BLaER1 (cell line): ENCODE results near the gene VSTM5.

Source experiments
- H3K27ac ChIP-seq: shearing (Covaris generic); formaldehyde crosslinking; 2 replicates; pipeline ENCODE4 v1.8.1; 2022
- H3K27me3 ChIP-seq: shearing (Covaris generic); formaldehyde crosslinking; 2 replicates; pipeline ENCODE4 v1.8.1; 2022
- H3K36me3 ChIP-seq: shearing (Covaris generic); formaldehyde crosslinking; 2 replicates; pipeline ENCODE4 v1.8.1; 2022
- H3K4me1 ChIP-seq: shearing (Covaris generic); formaldehyde crosslinking; 2 replicates; pipeline ENCODE4 v1.8.1; 2022
- H3K4me2 ChIP-seq: shearing (Covaris generic); formaldehyde crosslinking; 2 replicates; pipeline ENCODE4 v1.8.1; 2022
- H3K4me3 ChIP-seq: shearing (Covaris generic); formaldehyde crosslinking; 2 replicates; pipeline ENCODE4 v1.8.1; 2022
- H3K9ac ChIP-seq: shearing (Covaris generic); formaldehyde crosslinking; 2 replicates; pipeline ENCODE4 v1.8.1; 2022
- H3K9me3 ChIP-seq: shearing (Covaris generic); formaldehyde crosslinking; 2 replicates; pipeline ENCODE4 v1.8.1; 2022
- H4K20me1 ChIP-seq: shearing (Covaris generic); formaldehyde crosslinking; 2 replicates; pipeline ENCODE4 v1.8.1; 2022
- Cebpa-rat ChIP-seq: shearing (Covaris generic); IDR thresholded peaks from 2 replicates; pipeline ENCODE4 v1.8.1; 2022

Gene VSTM5

DNA sequence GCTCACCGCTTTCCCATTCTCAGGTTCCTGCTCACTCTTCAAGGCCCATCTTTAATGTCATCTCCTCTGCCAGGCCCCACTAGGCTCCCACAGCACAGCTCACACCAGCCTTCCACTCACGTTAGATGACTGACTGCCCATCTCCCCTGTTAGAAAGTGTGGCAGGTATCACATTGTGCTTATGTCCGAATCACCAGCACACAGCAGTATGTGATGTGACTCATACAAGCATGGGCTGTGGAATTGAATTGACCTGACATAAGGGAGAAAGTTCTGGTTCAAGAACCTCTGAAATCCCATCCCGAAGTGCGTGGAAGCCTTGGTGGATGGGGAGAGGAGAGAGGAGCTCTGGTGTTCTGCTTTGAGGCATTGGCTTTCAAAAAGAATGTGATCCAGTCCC, 6.5 kb downstream of the VSTM5 start:
- Histone ChIP-seq H3K9ac (no peak overlapping the region), H3K9me3 (no peaks in the 10 kb centered on the region), H3K36me3 (no peaks in the 10 kb centered on the region), H3K4me2 (no peak overlapping the region), H3K27ac (no peak overlapping the region), H4K20me1 (no peaks in the 10 kb centered on the region), H3K4me1 (peaks cover 26% of the 10 kb centered on the region), H3K27me3 (no peaks in the 10 kb centered on the region), H3K4me3 (no peak overlapping the region)
- TF ChIP-seq Cebpa-rat, result no peak

DNA sequence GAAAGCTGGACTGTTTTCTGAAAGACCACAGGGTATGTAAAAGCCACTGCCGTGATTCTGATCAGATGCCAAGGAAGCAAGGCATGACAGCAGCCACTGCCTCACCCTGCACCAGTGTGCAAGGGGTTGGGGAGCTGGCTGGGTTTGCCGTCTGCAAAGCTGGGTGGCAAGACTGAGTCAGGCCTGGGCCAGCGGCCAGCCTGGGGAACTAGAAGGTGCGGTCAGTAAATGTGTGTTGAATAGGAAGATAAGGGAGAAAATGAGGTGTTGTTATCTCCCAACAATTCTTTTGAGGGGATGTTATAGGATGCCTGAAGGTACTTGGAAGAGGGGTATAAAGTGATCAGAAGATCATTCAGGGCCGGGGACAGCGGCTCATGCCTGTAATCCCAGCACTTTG, 8.0 kb downstream of the VSTM5 start:
- Histone ChIP-seq H3K4me3 (no peak overlapping the region), H3K27me3 (no peaks in the 10 kb centered on the region), H3K27ac (no peak overlapping the region), H3K9ac (no peak overlapping the region), H3K9me3 (no peaks in the 10 kb centered on the region), H3K36me3 (no peaks in the 10 kb centered on the region), H3K4me1 (peaks cover 29% of the 10 kb centered on the region), H4K20me1 (no peaks in the 10 kb centered on the region), H3K4me2 (no peak overlapping the region)
- TF ChIP-seq Cebpa-rat, result no peak

DNA sequence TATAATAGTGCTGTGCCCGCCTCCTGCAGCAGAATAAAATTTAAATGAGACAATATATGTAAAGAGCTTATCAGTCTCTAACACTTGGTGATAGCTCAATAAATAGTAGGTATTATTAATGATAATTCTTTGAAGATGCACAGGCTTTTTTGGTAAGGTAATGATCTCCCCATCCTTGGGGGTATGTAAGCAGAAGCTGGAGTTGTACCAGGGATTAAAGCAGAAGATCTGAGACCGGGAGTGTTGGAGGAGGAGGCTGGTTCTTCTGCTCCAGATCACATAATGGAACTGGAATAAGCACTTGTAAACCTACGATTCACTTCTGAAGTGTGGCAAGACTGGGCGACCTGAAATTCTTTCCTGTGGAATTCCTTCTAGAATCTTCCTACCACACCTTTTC, 8.4 kb downstream of the VSTM5 start:
- Histone ChIP-seq H3K4me1 (peaks cover 29% of the 10 kb centered on the region), H4K20me1 (no peaks in the 10 kb centered on the region), H3K27me3 (no peaks in the 10 kb centered on the region), H3K27ac (no peak overlapping the region), H3K9me3 (no peaks in the 10 kb centered on the region), H3K36me3 (no peaks in the 10 kb centered on the region), H3K9ac (no peak overlapping the region), H3K4me3 (no peak overlapping the region), H3K4me2 (no peak overlapping the region)
- TF ChIP-seq Cebpa-rat, result no peak

DNA sequence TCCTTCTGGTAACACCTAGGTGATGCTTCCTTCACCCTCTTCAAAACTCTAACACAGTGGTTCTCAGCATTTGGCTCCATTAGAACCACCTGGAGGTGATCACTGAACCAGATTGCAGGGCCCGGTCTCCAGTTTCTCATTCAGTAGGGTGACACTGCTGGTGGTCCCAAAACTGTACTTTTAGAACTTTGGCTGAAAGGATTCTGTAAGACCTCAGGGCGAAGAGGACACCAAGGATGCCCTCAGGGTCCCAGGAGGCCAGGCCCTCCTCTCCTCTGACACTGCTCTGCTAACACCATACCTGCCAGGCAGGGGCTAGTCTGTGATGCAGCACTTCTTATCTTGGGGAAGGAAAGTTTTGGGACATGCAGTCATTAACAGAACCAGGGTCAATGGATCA, 9.0 kb downstream of the VSTM5 start:
- Histone ChIP-seq H3K4me2 (no peak overlapping the region), H3K27ac (no peak overlapping the region; the same call in 1 of the 2 replicates), H3K4me3 (no peak overlapping the region), H4K20me1 (no peaks in the 10 kb centered on the region), H3K9me3 (no peaks in the 10 kb centered on the region), H3K9ac (no peak overlapping the region), H3K27me3 (no peaks in the 10 kb centered on the region), H3K4me1 (peaks cover 29% of the 10 kb centered on the region), H3K36me3 (no peaks in the 10 kb centered on the region)
- no peak for TF ChIP-seq Cebpa-rat

DNA sequence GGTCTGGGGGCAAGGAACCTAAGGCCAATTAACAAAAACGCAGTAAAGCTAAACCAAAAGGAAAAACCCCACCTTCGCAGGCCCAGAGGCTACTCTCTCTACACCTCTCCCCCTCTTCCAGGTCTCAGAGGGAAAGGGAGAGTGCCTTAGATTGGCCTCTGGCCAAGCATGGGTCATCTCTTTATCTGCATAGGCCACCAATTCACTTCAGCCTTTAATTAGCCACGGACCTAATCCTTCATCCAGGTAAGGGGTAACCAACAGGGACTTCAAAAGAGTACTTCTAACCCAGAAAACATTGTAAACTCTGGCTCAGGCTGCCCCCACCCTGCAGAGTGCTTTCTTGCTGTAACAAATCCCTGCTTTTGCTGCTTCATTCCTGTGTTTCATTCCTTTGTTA, 9.4 kb downstream of the VSTM5 start:
- H3K4me2 ChIP-seq, result peak overlapping the region; percentile 50
- peak overlapping the region; percentile 1; the same call in 1 of the 2 replicates for H3K27ac ChIP-seq
- H3K9ac ChIP-seq, result no peak overlapping the region
- H3K4me3 ChIP-seq, result no peak overlapping the region
- no peak for TF ChIP-seq Cebpa-rat
- H3K9me3 ChIP-seq, result no peaks in the 10 kb centered on the region
- H4K20me1 ChIP-seq, result no peaks in the 10 kb centered on the region
- no peaks in the 10 kb centered on the region for H3K36me3 ChIP-seq
- peaks cover 29% of the 10 kb centered on the region for H3K4me1 ChIP-seq
- H3K27me3 ChIP-seq, result no peaks in the 10 kb centered on the region

DNA sequence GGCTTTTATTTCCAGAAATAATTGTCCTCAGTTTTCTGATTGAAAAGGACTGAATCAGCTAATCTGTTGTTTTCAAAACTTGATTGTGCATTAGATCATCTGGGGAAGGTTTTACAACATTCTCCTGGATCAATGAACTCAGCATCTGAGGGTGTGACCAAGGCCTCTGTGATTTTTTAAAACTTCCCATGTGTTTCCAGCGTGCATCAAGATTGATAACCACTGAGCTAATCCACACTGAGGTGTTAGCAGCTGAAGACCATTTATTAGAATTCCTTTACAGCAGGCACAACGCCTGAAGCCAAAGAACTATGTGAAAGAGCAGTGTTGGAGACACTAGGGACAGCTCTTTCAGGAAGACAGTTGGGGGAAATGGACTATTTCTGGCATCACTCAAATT, 10.2 kb downstream of the VSTM5 start:
- no peak overlapping the region for H3K4me3 ChIP-seq
- peaks cover 29% of the 10 kb centered on the region for H3K4me1 ChIP-seq
- no peaks in the 10 kb centered on the region for H3K9me3 ChIP-seq
- H3K36me3 ChIP-seq, result no peaks in the 10 kb centered on the region
- H4K20me1 ChIP-seq, result no peaks in the 10 kb centered on the region
- peak overlapping the region; percentile 1; the same call in 1 of the 2 replicates for H3K27ac ChIP-seq
- TF ChIP-seq Cebpa-rat, result no peak
- no peaks in the 10 kb centered on the region for H3K27me3 ChIP-seq
- peak overlapping the region; percentile 50 for H3K4me2 ChIP-seq
- no peak overlapping the region for H3K9ac ChIP-seq

DNA sequence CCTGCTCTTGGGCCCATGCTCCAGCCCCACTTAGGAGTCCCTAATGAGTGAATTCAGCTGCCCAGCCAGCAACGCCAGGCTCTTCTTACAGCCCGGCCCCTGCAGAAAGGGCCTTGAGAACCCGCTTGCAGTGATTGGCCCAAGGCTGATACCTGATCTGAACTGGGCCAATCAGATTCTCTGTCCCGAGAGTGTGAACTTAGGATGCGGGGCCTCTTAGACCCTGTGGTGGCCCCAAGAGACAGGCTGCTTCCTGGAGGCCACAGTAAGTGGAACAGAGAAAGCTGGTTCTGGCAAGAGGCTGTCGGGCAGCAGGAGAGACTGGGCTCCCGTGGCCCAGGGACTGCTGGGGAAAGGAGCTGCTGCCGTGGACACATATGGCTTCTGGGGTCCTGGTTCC, 11.5 kb downstream of the VSTM5 start:
- H3K4me1 ChIP-seq, result peaks cover 29% of the 10 kb centered on the region
- H4K20me1 ChIP-seq, result no peaks in the 10 kb centered on the region
- H3K9ac ChIP-seq, result no peak overlapping the region
- TF ChIP-seq Cebpa-rat, result no peak
- no peaks in the 10 kb centered on the region for H3K9me3 ChIP-seq
- H3K27ac ChIP-seq, result no peak overlapping the region
- no peaks in the 10 kb centered on the region for H3K36me3 ChIP-seq
- H3K4me3 ChIP-seq, result no peak overlapping the region
- no peaks in the 10 kb centered on the region for H3K27me3 ChIP-seq
- peak overlapping the region; percentile 50; the same call in 1 of the 2 replicates for H3K4me2 ChIP-seq

DNA sequence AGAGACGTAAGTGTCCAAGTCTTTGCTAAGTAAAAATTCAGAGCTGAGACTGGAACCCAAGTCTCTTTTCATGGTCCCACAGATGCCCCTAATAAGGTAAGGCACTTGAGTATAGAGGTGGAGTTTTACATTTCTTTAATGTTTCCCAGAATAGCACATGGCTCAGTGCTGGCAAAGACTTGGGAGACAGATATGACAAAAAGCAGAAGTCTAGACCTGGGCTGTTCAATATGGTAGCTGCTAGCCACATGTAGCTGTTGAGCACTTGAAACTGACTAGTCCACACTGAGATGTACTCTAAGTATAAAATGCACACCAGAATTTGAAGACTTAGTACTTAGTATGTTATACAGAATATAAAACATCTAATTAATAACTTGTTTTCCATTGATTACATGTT, 17.6 kb downstream of the VSTM5 start:
- no peaks in the 10 kb centered on the region for H3K4me1 ChIP-seq
- H3K4me3 ChIP-seq, result no peak overlapping the region
- no peak overlapping the region for H3K4me2 ChIP-seq
- H3K27me3 ChIP-seq, result no peaks in the 10 kb centered on the region
- H3K9ac ChIP-seq, result no peak overlapping the region
- no peaks in the 10 kb centered on the region for H4K20me1 ChIP-seq
- H3K9me3 ChIP-seq, result no peaks in the 10 kb centered on the region
- no peak for TF ChIP-seq Cebpa-rat
- no peak overlapping the region for H3K27ac ChIP-seq
- no peaks in the 10 kb centered on the region for H3K36me3 ChIP-seq

DNA sequence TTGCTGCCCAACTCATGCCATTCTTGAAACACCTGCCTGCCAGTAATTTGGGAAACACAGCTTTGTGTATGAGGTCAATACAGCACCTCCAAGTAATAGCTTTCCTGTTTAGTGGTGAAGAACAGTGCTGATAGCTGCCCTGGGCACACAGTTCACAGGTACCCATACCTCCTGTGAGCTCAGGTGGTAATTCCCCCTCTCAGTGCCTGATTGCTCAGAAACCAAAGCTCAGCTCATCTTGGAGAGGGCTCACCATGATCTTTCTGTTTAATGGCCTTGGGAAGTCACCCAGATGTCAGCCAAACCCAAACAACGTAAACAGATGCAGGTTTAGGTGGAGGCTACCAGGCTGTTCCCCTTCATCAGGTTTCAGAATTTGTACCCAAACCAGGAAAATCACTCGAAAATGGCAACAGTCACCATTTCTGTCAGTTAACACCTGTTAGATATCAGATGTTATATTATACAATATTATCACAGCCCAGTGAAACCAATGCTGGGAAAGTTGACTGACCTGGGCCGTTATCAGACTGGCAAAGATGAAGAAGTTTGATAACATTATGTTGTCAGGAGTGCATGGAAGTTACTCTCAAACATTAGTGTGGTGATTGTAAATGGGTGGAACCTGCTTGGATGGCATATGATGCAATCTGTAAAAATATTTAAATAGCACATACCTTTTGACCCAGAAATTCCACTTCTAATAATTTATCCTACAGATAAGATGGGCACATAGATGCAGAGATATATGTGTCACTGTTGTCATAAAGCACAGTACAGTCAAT, 18.9 kb downstream of the VSTM5 start:
- no peaks in the 10 kb centered on the region for H4K20me1 ChIP-seq
- H3K4me3 ChIP-seq, result no peak overlapping the region
- H3K4me2 ChIP-seq, result no peak overlapping the region
- no peaks in the 10 kb centered on the region for H3K27me3 ChIP-seq
- no peaks in the 10 kb centered on the region for H3K9me3 ChIP-seq
- no peak overlapping the region for H3K27ac ChIP-seq
- H3K4me1 ChIP-seq, result no peaks in the 10 kb centered on the region
- H3K9ac ChIP-seq, result no peak overlapping the region
- TF ChIP-seq Cebpa-rat, result no peak
- no peaks in the 10 kb centered on the region for H3K36me3 ChIP-seq

DNA sequence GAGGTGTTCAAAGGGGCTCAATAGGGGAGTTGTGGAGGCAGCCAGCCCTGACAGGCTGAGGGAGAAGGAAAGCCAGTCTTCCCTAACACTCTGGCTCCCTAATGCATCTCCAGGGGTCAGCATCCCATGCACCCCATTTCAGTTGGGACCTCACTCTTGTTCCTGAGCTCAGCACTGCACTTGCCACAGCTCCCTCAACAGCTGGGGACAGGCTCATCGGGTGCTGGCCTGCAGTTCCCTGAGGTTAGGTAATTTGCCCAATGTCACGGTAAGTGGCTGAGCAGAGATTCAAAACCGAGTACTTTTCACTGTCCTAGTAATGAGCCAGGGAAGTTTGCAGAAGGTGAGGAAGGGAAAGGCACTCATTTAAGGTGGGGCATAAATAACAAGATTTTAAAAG, 20.8 kb downstream of the VSTM5 start:
- H3K4me3 ChIP-seq, result no peak overlapping the region
- no peaks in the 10 kb centered on the region for H3K27me3 ChIP-seq
- no peaks in the 10 kb centered on the region for H3K36me3 ChIP-seq
- no peaks in the 10 kb centered on the region for H3K4me1 ChIP-seq
- H4K20me1 ChIP-seq, result no peaks in the 10 kb centered on the region
- H3K9ac ChIP-seq, result no peak overlapping the region
- H3K4me2 ChIP-seq, result no peak overlapping the region
- no peak overlapping the region for H3K27ac ChIP-seq
- no peak for TF ChIP-seq Cebpa-rat
- H3K9me3 ChIP-seq, result no peaks in the 10 kb centered on the region

DNA sequence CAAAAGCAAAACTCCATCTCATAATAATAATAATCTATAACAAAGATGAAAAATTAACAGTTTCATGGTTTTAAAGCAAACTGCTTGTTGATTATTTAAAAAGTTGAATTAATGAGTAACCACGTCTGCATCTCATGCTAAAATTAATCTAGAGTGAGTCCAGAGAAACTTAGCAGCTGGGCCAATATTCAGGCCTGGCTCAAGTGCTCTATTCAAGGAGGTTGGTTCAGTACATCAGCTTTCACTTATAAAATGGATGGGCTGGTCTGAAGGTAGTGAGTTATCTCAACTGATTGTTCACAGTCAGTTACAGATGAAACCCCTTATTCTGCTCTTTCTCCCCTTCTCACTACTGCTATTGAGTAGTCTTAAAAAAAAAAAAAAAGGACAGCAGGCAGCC, 23.1 kb downstream of the VSTM5 start:
- H3K27me3 ChIP-seq, result no peaks in the 10 kb centered on the region
- H3K27ac ChIP-seq, result no peak overlapping the region
- TF ChIP-seq Cebpa-rat, result no peak
- no peaks in the 10 kb centered on the region for H3K36me3 ChIP-seq
- H4K20me1 ChIP-seq, result no peaks in the 10 kb centered on the region
- no peak overlapping the region for H3K4me3 ChIP-seq
- no peak overlapping the region for H3K4me2 ChIP-seq
- H3K4me1 ChIP-seq, result no peaks in the 10 kb centered on the region
- H3K9ac ChIP-seq, result no peak overlapping the region
- H3K9me3 ChIP-seq, result no peaks in the 10 kb centered on the region
